Nephron (organoid): ENCODE measurements around the gene ABLIM3.

ENCODE experiments used
- H3K27ac Mint-ChIP-seq, 3 experiments: 2 replicates each; pipeline ENCODE4 v1.8.0; 2020; ENCODE audit warnings: mixed read lengths in 3 of 3, mild to moderate bottlenecking in 2 of 3, moderate library complexity in 1 of 3
- H3K27me3 Mint-ChIP-seq: 2 replicates; pipeline ENCODE4 v1.8.0; 2021; ENCODE audit warnings: low read depth, mild to moderate bottlenecking, moderate library complexity, mixed read lengths
- H3K36me3 Mint-ChIP-seq: 2 replicates; pipeline ENCODE4 v1.8.0; 2020; ENCODE audit warnings: low read depth, mixed read lengths
- H3K4me1 Mint-ChIP-seq: 2 replicates; pipeline ENCODE4 v1.8.0; 2020; ENCODE audit warnings: mixed read lengths
- H3K4me3 Mint-ChIP-seq, 3 experiments: 2 replicates each; pipeline ENCODE4 v1.8.0; 2020; ENCODE audit warnings: mild to moderate bottlenecking in 3 of 3, mixed read lengths in 3 of 3, moderate library complexity in 2 of 3
- H3K9me3 Mint-ChIP-seq: 2 replicates; pipeline ENCODE4 v1.8.0; 2020; ENCODE audit warnings: mixed read lengths
- TF ChIP-seq, protein P1 (sequence below), 3 experiments: fragments of 200-600 bp; sonication (generic); IDR thresholded peaks; one replicate each; pipeline ENCODE4 v1.5.0; 2021; ENCODE audit warnings: antibody characterized with exemption in 3 of 3; ENCODE audit not compliant: unreplicated experiment in 3 of 3

The ABLIM3 gene

DNA sequence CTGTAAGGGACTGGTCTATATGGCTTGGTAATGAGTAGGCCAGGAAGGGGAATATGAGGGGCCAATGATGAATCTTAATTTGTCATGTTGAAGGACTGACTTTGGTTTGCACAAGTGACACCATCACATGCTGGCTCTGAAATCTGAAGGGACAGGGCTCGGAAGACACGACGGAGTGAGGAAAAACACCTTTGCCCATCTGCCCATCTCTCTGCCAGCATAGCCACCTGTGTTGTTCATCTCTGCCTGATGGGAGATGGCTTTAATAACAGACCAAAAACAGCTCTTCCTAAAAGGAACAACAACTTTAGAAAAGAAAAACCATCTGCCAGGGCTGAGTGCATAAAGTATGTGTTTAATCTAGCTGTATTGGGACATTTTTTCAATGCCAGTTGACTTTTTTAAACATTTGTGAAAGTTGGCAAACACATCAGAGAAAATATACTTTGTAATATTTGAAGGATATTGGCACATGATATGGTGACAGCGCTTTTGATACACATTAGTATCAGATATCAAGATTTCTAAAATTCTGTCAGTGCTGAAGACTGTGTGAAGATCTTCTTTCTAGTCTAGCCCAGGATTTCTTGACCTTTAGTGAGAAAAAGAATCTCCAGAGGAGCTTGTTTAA is 27.1 kb downstream of the ABLIM3 start:
- no peaks in the 10 kb centered on the region for H3K36me3 Mint-ChIP-seq
- peaks cover 4% of the 10 kb centered on the region for H3K27me3 Mint-ChIP-seq
- TF ChIP-seq, protein P1, sequence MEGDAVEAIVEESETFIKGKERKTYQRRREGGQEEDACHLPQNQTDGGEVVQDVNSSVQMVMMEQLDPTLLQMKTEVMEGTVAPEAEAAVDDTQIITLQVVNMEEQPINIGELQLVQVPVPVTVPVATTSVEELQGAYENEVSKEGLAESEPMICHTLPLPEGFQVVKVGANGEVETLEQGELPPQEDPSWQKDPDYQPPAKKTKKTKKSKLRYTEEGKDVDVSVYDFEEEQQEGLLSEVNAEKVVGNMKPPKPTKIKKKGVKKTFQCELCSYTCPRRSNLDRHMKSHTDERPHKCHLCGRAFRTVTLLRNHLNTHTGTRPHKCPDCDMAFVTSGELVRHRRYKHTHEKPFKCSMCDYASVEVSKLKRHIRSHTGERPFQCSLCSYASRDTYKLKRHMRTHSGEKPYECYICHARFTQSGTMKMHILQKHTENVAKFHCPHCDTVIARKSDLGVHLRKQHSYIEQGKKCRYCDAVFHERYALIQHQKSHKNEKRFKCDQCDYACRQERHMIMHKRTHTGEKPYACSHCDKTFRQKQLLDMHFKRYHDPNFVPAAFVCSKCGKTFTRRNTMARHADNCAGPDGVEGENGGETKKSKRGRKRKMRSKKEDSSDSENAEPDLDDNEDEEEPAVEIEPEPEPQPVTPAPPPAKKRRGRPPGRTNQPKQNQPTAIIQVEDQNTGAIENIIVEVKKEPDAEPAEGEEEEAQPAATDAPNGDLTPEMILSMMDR (IDR thresholded peaks at IDR 0.05; ENCODE audit: unreplicated experiment in 3 of 3), result no peak
- no peak overlapping the region for H3K27ac Mint-ChIP-seq
- H3K4me3 Mint-ChIP-seq, result no peak overlapping the region
- no peaks in the 10 kb centered on the region for H3K9me3 Mint-ChIP-seq
- peaks cover 16% of the 10 kb centered on the region for H3K4me1 Mint-ChIP-seq

DNA sequence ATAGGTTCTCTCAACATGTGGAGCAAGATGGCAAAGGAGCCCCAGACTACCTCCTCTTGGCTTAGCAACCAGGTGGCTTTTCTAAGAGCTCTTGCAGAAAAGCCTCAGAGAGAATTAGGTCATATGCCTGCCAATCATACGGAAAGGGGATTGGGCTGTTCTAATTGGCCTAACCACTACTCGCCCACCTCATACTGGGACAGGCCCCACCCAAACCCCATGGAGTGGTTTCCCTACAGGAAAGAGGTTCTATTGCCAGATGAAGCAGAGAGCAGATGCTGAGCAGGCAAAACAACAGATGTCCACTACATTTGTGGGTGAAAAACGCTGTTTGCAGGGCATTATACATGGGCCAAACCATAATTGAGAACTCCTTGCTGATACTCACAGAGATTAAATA is 29.0 kb downstream of the ABLIM3 start:
- TF ChIP-seq, protein P1 (IDR thresholded peaks at IDR 0.05; ENCODE audit: unreplicated experiment in 3 of 3), result no peak
- Mint-ChIP-seq H3K4me3 (no peak overlapping the region), H3K4me1 (peaks cover 18% of the 10 kb centered on the region), H3K27ac (no peak overlapping the region), H3K36me3 (no peaks in the 10 kb centered on the region), H3K27me3 (peaks cover 4% of the 10 kb centered on the region), H3K9me3 (no peaks in the 10 kb centered on the region)

DNA sequence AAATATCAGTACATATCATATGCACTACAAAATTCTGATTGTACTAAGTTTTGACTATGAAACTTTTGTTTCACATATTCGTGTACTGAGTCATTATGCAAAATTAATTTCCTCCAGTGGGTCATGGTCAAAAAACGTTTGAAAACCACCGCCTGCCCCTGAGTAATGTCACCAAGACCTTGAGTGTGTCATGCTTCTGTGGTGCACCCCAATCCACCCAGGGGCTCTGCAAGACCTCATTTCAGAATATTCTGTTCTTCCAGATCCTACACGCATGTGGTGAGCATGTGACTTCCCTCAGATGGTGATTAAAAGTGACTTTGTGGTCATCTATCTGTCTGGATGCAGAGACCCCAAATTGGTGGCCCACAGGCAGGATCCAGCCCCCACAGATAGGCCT is 31.0 kb downstream of the ABLIM3 start:
- Mint-ChIP-seq H3K4me1 (peaks cover 27% of the 10 kb centered on the region), H3K36me3 (no peaks in the 10 kb centered on the region), H3K4me3 (no peak overlapping the region), H3K9me3 (no peaks in the 10 kb centered on the region), H3K27ac (no peak overlapping the region), H3K27me3 (peaks cover 4% of the 10 kb centered on the region)
- TF ChIP-seq, protein P1 (IDR thresholded peaks at IDR 0.05; ENCODE audit: unreplicated experiment in 3 of 3), result no peak

DNA sequence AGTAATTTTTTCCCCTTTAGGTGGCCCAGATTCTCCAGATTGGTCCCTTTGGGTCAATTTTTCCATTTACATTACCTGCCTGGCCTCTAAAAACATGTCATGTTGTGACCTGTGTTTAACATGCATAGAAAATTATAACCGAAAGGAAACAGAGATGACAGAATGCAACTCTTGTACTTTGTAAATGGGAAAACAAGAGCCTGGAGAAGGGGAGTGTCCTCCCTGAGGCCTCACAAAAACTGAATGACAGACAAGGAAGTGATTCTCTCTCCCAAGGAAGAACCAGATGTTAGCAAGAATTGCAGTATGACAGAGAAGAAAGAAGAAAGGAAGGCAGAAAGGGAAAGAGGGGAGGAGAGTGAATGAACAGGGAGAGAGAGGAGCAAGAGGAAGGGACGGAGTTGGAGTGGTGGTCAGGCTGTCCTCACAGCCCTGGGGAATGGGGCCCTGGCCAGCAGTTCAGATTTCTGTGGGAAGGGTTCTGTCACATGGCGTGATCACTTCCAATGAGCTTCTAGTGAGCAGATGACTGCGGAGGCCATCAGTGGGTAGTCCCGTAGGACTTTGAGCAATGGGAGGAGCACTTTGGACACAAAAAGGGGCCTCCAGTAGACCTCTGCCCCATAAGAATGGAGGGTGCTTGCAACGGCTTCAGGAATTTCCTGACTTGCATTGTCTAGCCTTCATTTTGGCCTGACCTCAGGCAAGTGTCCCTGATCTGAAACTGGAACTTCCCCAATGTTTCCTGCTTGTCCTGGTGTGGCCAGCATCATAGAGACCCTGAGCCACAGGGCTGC is 31.6 kb downstream of the ABLIM3 start:
- Mint-ChIP-seq H3K27me3 (peaks cover 4% of the 10 kb centered on the region), H3K27ac (no peak overlapping the region), H3K9me3 (no peaks in the 10 kb centered on the region), H3K36me3 (no peaks in the 10 kb centered on the region), H3K4me3 (no peak overlapping the region), H3K4me1 (peaks cover 25% of the 10 kb centered on the region)
- TF ChIP-seq, protein P1 (IDR thresholded peaks at IDR 0.05; ENCODE audit: unreplicated experiment in 3 of 3), result no peak

DNA sequence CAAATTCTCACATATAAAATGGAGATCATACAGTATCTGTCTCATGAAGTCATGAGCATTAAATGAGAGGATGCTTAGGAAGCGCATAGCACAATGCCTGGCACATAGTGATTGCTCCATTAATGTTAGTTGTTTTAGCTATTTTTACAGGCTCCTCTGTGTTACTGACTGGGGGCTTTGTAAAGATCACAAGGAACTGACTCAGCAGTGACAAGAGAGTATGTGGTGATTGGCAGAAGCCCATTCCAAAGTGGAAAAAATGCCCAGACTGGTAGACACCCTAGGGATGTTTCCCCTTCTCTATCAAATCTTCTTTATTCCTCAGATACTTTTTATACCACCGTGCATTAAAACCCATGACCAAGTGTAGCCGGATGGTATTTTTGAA is 33.5 kb downstream of the ABLIM3 start:
- Mint-ChIP-seq H3K36me3 (no peaks in the 10 kb centered on the region), H3K9me3 (no peaks in the 10 kb centered on the region), H3K4me3 (no peak overlapping the region), H3K27me3 (peaks cover 7% of the 10 kb centered on the region), H3K27ac (no peak overlapping the region), H3K4me1 (peaks cover 29% of the 10 kb centered on the region)
- TF ChIP-seq, protein P1 (IDR thresholded peaks at IDR 0.05; ENCODE audit: unreplicated experiment in 3 of 3), result no peak
